ENCODE data around the gene TRIM21. TPM values are rescaled to one million over a fixed set of nuclear protein-coding genes. Genes with fewer than 3 reads are reported as not detected.

Gene TRIM21
- polyA plus RNA-seq, 1 donor, result 48.5 TPM

Other genes starting within 250 kb of the TRIM21 start
- not detected for gene OR52B4, start 25.3 kb downstream of the TRIM21 start, polyA plus RNA-seq
- 0.04 TPM for gene OR52K2, start 55.6 kb upstream of the TRIM21 start, polyA plus RNA-seq
- gene OR52K1, start 88.9 kb upstream of the TRIM21 start, polyA plus RNA-seq, result 0.25 TPM
- not detected for gene OR52M1, start 151.5 kb upstream of the TRIM21 start, polyA plus RNA-seq
- gene OR52I2, start 188.0 kb upstream of the TRIM21 start, polyA plus RNA-seq, result 0.03 TPM
- 0.03 TPM for gene OR52I1, start 200.3 kb upstream of the TRIM21 start, polyA plus RNA-seq
- 19.8 TPM for gene TRIM68, start 214.5 kb upstream of the TRIM21 start, polyA plus RNA-seq
- gene OR51D1, start 243.8 kb upstream of the TRIM21 start, polyA plus RNA-seq, result 0.01 TPM